NCI-H146 treated with DMSO at 0.1 percent for 48 hours (cell line): ENCODE results near the gene DNAH14.
"Not testable (repeated sequence)": the region's sequence is repeated elsewhere in the genome, so short reads cannot be mapped to it uniquely, and the experiment has no call there.

ENCODE experiments used
- DNase-seq: peaks from one replicate; lab custom pipeline; 2025; ENCODE audit not compliant: unreplicated experiment; lab: John Stamatoyannopoulos, UW

Gene DNAH14

GRCh38 chr1:224920930-224921329 is 8.5 kb upstream of the DNAH14 start:
- DNase-seq, result no peak

DNA sequence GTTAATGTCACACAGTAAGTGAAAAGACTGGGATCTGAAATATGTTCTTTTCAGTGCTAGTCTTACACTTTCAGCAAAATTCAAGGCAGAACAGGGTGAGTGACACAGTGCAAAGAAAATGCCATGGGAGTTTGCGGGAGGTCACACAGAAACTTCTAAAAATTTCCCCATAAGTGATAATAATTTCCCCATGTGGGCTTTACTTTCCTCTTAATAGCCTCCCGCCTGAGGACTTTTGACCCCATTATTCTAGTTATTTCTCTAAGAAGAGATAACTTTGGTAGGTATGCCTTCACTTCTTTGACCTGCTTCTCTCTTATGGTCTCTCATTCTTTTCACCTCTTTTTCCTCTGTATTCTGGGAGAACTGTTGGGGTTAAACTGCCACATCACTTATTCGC is 8.1 kb upstream of the DNAH14 start:
- no peak for DNase-seq

- DNase-seq, result peak; percentile 6
Measured at GRCh38 chr1:224922404-224923164, 6.9 kb upstream of the DNAH14 start.

- DNase-seq, result no peak
Measured at GRCh38 chr1:224923726-224924125, 5.7 kb upstream of the DNAH14 start.

- not testable (repeated sequence) for DNase-seq
Measured at GRCh38 chr1:224927631-224928030, 1.8 kb upstream of the DNAH14 start.

DNA sequence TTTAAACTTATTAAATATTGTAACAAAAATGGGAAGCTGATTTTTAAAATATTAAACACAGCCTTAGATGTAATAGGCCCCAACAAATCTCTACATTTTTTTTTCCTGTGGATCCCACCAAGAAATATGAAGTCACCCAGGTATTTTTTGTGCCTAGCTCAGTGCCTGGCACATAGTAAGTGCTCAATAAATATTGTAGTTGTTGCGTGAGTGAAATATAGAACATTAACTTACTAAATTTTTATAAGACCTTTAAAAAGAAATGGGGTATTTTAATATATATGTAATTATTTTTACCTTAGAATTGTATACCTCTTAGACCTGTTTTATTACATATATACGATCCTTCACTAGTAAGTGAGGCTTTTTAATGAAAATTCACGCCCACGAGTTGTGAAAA is 569 bp upstream of the DNAH14 start:
- no peak for DNase-seq

GRCh38 chr1:224931605-224932004 is 2.1 kb downstream of the DNAH14 start:
- DNase-seq, result no peak

DNA sequence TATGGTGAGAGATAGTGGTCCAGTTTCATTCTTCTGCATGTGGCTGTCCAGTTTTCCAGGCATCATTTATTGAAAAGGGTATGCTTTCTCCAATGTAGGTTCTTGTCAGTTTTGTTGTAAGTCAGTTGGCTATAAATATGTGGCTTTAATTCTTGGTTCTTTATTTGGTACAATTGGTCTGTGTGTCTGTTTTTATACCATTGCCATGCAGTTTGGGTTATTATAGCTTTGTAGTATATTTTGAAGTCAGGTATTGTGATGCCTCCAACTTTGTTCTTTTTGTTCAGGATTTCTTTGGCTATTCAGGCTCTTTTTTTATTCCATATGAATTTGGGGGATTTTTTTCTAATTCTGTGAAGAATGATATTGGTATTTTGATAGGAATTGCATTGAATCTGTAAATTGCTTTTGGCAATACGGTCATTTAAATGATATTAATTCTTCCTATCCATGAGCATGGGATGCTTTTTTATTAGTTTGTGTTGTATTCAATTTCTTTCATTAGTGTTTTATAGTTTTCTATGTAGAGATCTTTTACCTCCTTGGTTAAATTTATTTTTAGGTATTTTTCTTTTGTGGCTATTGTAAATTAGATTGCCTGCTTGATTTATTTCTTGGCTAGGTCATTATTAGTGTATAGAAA is 3.3 kb downstream of the DNAH14 start:
- no peak for DNase-seq

DNA sequence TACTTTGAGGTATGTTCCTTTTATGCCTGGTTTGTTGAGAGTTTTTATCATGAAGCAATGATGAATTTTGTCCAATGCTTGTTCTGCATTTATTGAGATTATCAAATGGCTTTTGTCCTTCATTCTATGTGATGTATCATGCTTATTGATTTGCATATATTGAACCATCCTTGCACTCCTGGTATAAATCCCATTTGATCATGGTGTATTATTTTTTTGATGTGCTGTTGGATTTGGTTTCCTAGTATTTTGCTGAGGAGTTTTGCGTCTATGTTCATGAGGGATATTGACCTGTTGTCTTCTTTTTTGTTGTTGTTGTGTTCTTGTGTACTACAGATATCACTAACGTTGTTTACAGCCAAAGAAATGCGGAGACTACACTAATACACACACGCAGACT is 4.1 kb downstream of the DNAH14 start:
- no peak for DNase-seq

GRCh38 chr1:224938652-224939051 is 9.2 kb downstream of the DNAH14 start:
- DNase-seq, result no peak

GRCh38 chr1:224939844-224940425 is 10.5 kb downstream of the DNAH14 start:
- no peak for DNase-seq

GRCh38 chr1:224940735-224941134 is 11.3 kb downstream of the DNAH14 start:
- not testable (repeated sequence) for DNase-seq

DNA sequence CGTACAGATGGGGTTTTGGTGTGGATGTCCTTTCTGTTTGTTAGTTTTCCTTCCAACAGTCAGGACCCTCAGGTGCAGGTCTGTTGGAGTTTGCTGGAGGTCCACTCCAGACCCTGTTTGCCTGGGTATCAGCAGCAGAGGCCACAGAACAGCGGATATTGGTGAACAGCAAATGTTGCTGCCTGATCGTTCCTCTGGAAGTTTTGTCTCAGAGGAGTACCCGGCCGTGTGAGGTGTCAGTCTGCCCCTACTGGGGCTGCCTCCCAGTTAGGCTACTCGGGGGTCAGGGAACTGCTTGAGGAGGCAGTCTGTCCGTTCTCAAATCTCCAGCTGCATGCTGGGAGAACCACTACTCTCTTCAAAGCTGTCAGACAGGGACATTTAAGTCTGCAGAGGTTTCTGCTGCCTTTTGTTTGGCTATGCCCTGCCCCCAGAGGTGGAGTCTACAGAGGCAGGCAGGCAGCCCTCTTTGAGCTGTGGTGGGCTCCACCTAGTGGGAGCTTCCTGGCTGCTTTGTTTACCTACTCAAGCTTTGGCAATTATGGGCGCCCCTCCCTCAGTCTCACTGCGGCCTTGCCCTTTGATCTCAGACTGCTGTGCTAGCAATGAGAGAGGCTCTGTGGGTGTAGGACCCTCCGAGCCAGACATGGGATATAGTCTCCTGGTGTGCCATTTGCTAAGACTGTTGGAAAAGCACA is 16.3 kb downstream of the DNAH14 start:
- DNase-seq, result not testable (repeated sequence)

DNA sequence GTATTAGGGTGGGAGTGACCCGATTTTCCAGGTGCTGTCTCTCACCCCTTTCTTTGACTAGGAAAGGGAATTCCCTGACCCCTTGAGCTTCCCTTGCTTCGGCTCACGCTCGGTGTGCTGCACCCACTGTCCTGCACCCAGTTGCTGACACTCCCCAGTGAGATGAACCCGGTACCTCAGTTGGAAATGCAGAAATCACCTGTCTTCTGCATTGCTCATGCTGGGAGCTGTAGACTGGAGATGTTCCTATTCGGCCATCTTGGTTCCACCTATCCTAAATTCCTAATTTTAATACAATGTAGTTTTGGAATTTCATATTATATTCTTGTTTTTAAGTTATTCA is 16.8 kb downstream of the DNAH14 start:
- not testable (repeated sequence) for DNase-seq

DNA sequence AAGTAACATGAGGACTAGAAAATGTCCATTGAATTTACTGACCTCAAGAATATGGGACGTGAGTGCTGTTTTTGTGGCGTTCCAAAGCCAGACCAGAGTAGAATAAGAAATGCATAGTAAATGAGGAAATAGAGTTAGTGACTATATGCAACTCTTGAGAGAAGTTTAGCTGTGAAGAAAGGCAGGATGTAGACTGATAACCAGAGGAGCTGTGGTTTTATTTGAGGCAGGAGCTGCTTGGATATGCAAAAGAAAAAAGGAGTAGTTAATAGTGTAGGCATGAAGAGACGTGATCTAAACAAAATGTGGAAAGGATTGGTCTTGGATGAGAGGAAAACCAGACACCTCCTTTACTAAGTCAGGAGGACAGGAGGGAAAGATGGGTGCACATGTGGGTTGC is 28.2 kb downstream of the DNAH14 start:
- DNase-seq, result no peak

DNA sequence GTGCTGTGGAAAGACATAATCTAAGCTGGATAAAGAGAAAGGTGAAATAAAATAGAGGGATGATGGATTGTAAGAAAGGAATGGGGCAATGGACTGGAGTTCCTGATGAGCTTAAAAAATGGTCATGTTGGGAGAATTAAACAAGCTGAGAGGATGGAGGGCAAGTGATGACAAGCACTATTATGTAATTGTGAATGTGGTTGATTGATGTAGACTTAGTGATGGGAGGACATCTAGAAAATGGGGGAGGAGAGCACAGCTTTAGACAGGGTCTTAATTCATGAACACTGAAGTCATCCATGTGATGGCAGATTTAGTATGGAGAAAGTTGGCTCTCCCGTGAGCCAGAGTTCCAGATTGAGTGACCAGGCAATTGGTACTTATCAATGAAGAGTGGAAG is 29.0 kb downstream of the DNAH14 start:
- DNase-seq, result no peak

GRCh38 chr1:224959115-224959514 is 29.6 kb downstream of the DNAH14 start:
- DNase-seq, result no peak

GRCh38 chr1:224959656-224960055 is 30.2 kb downstream of the DNAH14 start:
- DNase-seq, result no peak

- DNase-seq, result no peak
Measured at GRCh38 chr1:224980181-224980580, 50.7 kb downstream of the DNAH14 start.

DNA sequence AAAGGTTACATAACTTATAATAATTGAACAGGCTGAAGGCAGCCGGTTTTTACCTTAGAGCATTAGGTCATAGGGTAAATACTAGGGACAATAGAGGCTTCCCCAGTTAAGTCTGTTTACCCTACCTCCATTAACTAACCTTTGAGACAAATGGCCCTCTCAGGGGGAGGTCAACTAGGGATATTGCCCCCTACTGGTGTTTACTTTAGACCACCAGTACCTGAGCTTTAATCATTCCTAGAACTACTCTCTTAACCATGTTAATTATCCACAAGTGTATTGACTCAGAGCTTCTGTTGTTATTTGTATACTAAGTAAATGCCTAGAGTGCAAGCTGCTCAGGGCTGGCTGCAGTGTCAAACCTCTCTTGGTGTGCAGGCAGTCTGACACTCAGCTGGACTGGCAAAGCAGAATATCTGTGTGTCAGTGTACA is 52.5 kb downstream of the DNAH14 start:
- DNase-seq, result peak; percentile 4

- no peak for DNase-seq
Measured at GRCh38 chr1:224988042-224988441, 58.6 kb downstream of the DNAH14 start.

DNA sequence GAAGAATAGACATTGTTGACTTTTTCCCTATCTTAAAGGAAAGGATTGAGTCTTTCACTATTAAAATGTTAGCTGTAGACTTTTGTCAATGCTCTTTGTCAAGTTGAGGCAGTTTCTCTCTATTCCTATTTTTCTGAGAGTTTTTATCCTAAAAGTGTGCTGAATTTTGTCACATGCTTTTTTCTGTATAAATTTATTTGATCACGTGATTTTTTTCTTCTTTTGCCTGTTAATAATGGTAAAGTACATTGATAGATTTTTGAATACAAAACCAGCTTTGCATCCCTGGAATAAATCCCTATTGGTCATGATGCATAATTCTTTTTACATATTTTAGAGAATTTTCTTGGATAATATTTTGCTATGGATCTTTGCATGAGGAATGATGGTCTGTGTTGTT is 60.1 kb downstream of the DNAH14 start:
- no peak for DNase-seq
